Mesodermal cell (in vitro differentiated cells): Measurements from ENCODE around the gene FKBP1A.
A peak's percentile ranks its signal among the peaks of the same experiment; 100 is the strongest.
"Not testable (repeated sequence)": the region's sequence is repeated elsewhere in the genome, so short reads cannot be mapped to it uniquely, and the experiment has no call there.

ENCODE experiments used
- H3K27ac ChIP-seq: 2 replicates; pipeline ENCODE4 v1.7.0; 2013; ENCODE audit warnings: mild to moderate bottlenecking, low read depth, low read length, moderate library complexity; ENCODE audit not compliant: severe bottlenecking
- H3K36me3 ChIP-seq: 2 replicates; pipeline ENCODE4 v1.7.1; 2013; ENCODE audit warnings: mild to moderate bottlenecking, low read length, moderate library complexity; ENCODE audit not compliant: control insufficient read depth, insufficient read depth
- H3K4me1 ChIP-seq: one replicate; pipeline ENCODE4 v1.7.1; 2013; ENCODE audit warnings: mild to moderate bottlenecking, low read length; ENCODE audit not compliant: insufficient read depth, control insufficient read depth, poor library complexity, severe bottlenecking
- H3K4me3 ChIP-seq: 2 replicates; pipeline ENCODE4 v1.7.0; 2013; ENCODE audit warnings: low read length, control low read depth, mild to moderate bottlenecking; ENCODE audit not compliant: insufficient read depth, poor library complexity, severe bottlenecking; ENCODE audit errors: extremely low read depth
- H3K9me3 ChIP-seq: 2 replicates; pipeline ENCODE4 v1.7.1; 2013; ENCODE audit warnings: mild to moderate bottlenecking, low read length, moderate library complexity; ENCODE audit not compliant: control insufficient read depth
- WGBS, 2 experiments: methylation state at CpG; one replicate each; pipeline ENCODE4 v1.1.5; 2013; ENCODE audit warnings: missing lambda C conversion rate in 2 of 2; ENCODE audit not compliant: insufficient coverage in 2 of 2; 5-methylcytosine and 5-hydroxymethylcytosine counted together

The FKBP1A gene

GRCh38 chr20:1363522-1363921 is 29.3 kb downstream of the FKBP1A start:
- H3K36me3 ChIP-seq, result peaks cover 62% of the 10 kb centered on the region
- H3K9me3 ChIP-seq, result no peaks in the 10 kb centered on the region
- no peak overlapping the region for H3K4me3 ChIP-seq
- H3K4me1 ChIP-seq, result peaks cover 4% of the 10 kb centered on the region
- 87 to 90% methylated on average over 5 of the region's 5 CpGs for WGBS, 2 experiments
- no peak overlapping the region for H3K27ac ChIP-seq

GRCh38 chr20:1362484-1362883 is 30.4 kb downstream of the FKBP1A start:
- 90 to 100% methylated on average over 2 of the region's 2 CpGs for WGBS, 2 experiments
- H3K9me3 ChIP-seq, result no peaks in the 10 kb centered on the region
- no peak overlapping the region for H3K27ac ChIP-seq
- peaks cover 62% of the 10 kb centered on the region for H3K36me3 ChIP-seq
- no peak overlapping the region for H3K4me3 ChIP-seq
- H3K4me1 ChIP-seq, result no peaks in the 10 kb centered on the region

- Histone ChIP-seq H3K36me3 (peaks cover 51% of the 10 kb centered on the region), H3K4me1 (no peaks in the 10 kb centered on the region), H3K27ac (no peak overlapping the region), H3K4me3 (no peak overlapping the region), H3K9me3 (no peaks in the 10 kb centered on the region)
- WGBS, 2 experiments, result 86% methylated on average over 5 of the region's 7 CpGs
These were observed 32.6 kb downstream of the FKBP1A start for GRCh38 chr20:1360094-1360846.

GRCh38 chr20:1357921-1358671 is 34.8 kb downstream of the FKBP1A start:
- H3K9me3 ChIP-seq, result peaks cover 4% of the 10 kb centered on the region
- H3K4me3 ChIP-seq, result no peak overlapping the region
- H3K27ac ChIP-seq, result no peak overlapping the region
- H3K4me1 ChIP-seq, result no peaks in the 10 kb centered on the region
- 94 to 97% methylated on average over 4 to 7 of the region's 9 CpGs for WGBS, 2 experiments
- H3K36me3 ChIP-seq, result peaks cover 67% of the 10 kb centered on the region

- Histone ChIP-seq H3K27ac (no peak overlapping the region), H3K9me3 (peaks cover 4% of the 10 kb centered on the region), H3K4me3 (no peak overlapping the region), H3K4me1 (no peaks in the 10 kb centered on the region), H3K36me3 (peaks cover 41% of the 10 kb centered on the region)
These were observed 38.9 kb downstream of the FKBP1A start for GRCh38 chr20:1353956-1354355.

GRCh38 chr20:1346315-1346969 is 46.4 kb downstream of the FKBP1A start:
- H3K4me1 ChIP-seq, result peaks cover 11% of the 10 kb centered on the region
- WGBS, 2 experiments, result no CpG with 5 or more reads among the region's 2 CpGs
- H3K36me3 ChIP-seq, result peaks cover 1% of the 10 kb centered on the region
- H3K9me3 ChIP-seq, result peaks cover 5% of the 10 kb centered on the region
- no peak overlapping the region for H3K4me3 ChIP-seq
- no peak overlapping the region for H3K27ac ChIP-seq

- Histone ChIP-seq H3K4me1 (peaks cover 12% of the 10 kb centered on the region), H3K36me3 (peaks cover 2% of the 10 kb centered on the region), H3K27ac (no peak overlapping the region), H3K9me3 (peaks cover 5% of the 10 kb centered on the region), H3K4me3 (no peak overlapping the region)
- 89 to 100% methylated on average over 1 of the region's 1 CpG for WGBS, 2 experiments
These were observed 47.1 kb downstream of the FKBP1A start for GRCh38 chr20:1345756-1346093.

GRCh38 chr20:1345030-1345755 is 47.7 kb downstream of the FKBP1A start:
- Histone ChIP-seq H3K4me1 (peaks cover 12% of the 10 kb centered on the region), H3K4me3 (no peak overlapping the region), H3K9me3 (peaks cover 5% of the 10 kb centered on the region), H3K27ac (no peak overlapping the region), H3K36me3 (peaks cover 2% of the 10 kb centered on the region)
- WGBS, 2 experiments, result 97 to 98% methylated on average over 3 of the region's 4 CpGs

GRCh38 chr20:1343446-1344124 is 49.3 kb downstream of the FKBP1A start:
- H3K4me3 ChIP-seq, H3K36me3 ChIP-seq, H3K27ac ChIP-seq, H3K9me3 ChIP-seq: not testable (repeated sequence)
- 92 to 98% methylated on average over 7 of the region's 8 CpGs for WGBS, 2 experiments
- peaks cover 14% of the 10 kb centered on the region for H3K4me1 ChIP-seq

- Histone ChIP-seq H3K4me1 (peaks cover 14% of the 10 kb centered on the region), H3K36me3 (peaks cover 2% of the 10 kb centered on the region), H3K27ac (peak overlapping the region; percentile 37), H3K4me3 (no peak overlapping the region), H3K9me3 (no peaks in the 10 kb centered on the region)
- 88 to 100% methylated on average over 3 to 4 of the region's 5 CpGs for WGBS, 2 experiments
These were observed 51.1 kb downstream of the FKBP1A start for GRCh38 chr20:1341561-1342265.
